HG02571 (cell line): Measurements from ENCODE around the gene CDH13.

ENCODE experiments used
- ATAC-seq: cut with Tn5 transposase; IDR thresholded peaks from one replicate; pipeline ENCODE4 v1.9.1; 2021; ENCODE audit warnings: mild to moderate bottlenecking, moderate library complexity; ENCODE audit not compliant: unreplicated experiment

CDH13 gene

DNA sequence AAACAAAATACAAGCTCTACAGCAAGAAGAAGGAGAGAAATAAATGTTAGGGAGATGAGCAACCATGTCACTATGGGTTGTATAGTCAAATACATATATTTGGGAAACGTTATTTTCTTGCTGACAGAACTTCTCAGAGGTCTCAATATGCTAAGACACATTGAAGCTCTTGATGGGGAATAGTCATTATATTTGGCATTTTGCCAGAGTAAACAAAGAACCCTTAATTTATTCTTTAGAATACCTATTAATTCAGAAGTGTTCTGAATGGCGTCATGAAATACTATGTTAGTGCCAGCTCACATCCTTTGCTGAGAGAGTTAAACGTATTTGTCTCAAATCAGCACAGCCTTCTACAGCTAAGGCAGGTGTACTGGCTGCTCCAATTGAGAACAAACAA lies 458.9 kb downstream of the CDH13 start:
- no peak for ATAC-seq

DNA sequence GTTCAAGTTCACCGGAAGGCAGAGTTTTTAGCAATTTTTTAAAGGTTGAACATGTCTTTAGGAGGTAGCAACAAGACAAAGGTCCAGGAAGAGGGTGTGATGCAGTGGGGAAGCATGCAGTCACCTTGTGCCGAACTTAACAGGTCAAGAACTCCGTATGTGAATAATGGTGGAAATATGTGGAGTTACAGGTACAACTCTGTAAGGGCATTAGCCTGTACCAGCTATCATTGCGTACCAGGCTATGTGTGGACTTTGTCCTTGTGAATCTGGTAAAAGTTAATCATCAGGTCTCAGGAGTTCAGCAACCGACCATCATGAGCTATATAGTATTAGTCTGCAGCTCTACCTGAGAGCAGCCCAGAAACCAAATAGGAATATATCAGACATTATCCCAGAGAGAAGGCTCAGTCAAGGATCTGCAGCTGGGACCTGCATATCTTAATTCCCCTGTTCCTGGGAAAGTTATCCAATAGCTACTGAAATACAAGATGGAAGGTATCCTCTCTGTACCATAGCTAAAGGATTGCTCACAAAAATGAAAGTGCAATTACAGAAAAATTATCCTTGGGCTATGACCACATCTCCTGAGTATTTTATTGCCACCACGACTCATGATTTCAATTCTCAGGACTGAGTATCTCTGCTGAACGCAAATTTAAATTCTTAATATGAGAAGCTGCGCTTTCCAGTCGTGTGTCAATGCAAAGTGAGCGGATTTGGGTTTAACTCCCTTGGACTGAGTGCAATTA lies 469.3 kb downstream of the CDH13 start:
- ATAC-seq = no peak

DNA sequence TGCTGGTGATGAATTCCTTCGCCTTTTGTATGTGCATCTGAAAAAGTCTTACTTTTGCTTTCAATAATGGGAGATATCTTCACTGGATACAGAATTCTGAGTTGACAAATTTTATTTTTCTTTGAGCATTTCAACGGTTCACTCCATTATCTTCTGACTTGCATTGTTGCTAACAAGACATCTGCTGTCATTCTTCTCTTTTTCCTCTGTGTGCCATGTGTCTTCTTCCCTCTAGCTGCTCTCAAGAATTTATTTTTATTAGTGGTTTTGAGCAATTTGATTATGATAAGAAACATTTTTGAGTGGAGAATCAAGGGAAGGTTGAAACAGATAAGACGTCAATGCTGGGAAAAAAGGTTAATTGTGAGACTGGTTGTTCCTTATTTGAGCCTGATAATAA lies 471.8 kb downstream of the CDH13 start:
- no peak for ATAC-seq

DNA sequence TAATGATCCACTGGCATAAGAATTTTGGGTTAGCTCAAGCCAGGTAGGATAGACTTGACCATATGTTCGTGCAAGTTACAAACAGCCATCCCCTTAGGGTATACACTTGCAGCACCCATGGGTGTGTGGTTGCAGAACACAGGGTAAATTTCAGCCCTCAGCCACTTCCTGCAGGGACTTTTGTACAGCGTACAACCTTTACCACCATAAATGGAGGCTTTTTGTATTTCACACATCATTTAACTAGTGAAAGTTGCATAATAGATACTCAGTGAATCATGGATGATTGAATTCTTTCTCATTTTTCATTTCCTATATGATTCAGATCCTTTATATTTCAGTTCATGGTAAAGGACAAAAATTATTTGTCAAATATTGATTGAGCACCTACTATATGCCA lies 473.9 kb downstream of the CDH13 start:
- ATAC-seq = no peak

DNA sequence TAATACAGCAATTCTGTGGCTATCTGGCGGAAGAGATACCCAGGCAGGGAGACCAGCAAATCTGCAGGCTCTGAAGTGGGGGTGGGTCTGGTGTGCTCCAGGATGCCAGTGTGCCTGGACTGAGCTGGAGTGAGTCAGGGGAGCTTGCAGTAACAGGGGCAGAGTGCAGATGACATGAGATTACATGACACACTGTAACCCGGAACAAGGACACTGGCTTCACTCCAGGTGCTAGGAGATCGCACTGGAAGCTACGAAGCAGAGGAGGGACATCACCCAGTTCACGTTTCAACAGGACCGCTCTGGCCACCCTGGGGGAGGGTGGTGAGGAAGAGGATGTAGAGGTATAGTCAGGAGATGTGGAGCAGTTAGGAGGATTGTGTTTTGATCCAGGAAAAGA lies 475.6 kb downstream of the CDH13 start:
- ATAC-seq = no peak

DNA sequence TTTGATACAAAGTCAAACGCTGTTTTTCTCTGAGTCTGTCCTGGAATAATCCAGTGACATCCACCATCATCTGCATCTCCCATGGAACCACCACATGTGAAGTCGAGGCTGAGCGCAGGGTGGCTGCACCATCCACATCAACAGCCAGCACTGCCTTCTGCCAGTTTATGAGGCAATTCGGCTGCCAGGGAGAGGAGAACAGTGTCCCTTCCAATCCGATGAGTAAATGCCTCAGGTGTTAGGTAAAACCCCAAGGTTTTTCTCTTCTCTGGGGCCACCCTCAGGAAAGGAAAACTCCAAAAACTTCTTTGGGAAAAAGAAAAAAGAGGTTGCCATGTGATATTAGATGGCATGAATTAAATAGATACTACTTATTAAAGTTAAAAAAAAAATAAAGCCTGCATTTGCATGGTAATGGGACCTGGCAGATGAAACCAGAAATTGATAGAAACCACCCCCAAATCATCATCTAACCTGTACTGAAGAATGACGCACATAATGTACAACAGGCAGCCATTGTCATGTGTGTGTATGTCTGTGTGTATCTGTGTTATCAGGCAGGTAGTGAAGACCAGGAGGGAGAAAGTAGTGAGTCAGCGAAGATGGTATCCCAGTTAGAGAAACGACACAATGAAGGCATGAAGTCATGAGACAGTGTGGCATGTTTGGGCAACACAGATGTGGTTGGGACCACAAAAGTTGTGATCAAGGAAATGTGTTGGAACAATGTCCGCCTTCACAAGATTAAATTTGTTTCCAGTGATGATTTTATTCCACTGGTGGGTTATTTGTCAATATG lies 478.7 kb downstream of the CDH13 start:
- no peak for ATAC-seq

DNA sequence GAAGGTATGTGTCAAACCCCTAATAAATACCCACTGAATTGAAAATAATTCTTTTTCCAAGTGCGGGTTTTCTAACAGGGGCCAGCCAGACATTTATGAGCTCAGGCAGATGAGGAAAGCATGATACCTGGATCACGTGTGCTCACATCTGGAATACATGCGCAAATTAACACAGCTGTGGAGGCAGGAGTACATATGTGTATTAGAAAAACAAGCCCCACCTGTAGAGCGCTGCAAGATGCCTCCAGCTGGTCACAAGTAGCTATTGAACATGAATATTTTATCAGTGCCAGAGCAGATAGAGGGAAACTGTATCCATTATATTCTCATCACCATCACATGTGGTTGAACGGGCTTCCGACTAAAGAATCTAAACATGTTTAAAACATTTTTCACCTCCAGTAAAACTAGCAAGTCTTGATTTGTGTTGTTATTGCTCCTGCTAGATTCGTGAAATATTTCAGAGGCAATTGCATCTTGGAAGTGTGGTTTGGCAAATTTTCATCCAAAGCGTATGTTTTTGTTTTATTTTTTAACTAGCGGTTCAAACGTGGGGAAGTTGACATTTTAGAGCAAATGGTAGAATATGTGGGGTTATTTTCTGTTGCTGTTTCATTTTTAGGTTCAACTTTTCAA lies 482.8 kb downstream of the CDH13 start:
- ATAC-seq = no peak

DNA sequence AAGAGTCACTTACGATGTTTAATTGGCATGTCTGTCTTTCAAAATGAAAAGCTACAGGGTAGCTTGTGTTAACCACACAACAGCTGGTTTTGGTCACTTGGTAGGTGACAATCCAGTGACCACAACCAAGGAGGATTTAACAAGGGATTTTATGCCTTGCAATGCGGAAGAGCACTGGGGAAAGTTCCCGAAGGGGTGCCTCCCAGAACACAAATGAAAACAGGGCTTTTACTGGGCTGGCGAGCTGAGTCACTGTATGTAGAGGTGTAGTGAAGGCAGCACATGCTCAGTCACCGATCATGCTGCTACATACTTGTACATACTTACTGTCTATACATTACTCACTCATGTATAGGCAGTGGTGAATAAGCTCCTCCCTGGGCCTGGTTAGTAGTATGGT lies 483.5 kb downstream of the CDH13 start:
- ATAC-seq = no peak

DNA sequence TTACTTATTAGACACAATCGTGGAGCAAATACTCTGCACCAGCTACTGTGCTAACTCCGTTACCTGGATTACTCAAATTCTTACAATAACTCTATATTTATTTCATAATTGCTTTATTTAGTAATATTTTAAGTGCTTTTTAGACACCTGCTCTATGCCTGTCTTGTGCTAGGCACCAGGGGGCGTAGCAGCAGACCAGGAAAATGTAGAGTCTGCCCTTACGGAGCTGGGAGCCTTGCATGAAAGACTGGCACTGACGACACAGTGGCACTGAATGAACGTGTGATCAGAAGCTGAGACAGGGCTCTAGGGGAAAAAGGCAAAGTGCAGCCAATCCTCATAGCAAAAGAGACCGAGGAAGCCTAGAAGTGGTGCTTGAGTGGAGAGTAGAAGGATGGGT lies 486.5 kb downstream of the CDH13 start:
- ATAC-seq = no peak

DNA sequence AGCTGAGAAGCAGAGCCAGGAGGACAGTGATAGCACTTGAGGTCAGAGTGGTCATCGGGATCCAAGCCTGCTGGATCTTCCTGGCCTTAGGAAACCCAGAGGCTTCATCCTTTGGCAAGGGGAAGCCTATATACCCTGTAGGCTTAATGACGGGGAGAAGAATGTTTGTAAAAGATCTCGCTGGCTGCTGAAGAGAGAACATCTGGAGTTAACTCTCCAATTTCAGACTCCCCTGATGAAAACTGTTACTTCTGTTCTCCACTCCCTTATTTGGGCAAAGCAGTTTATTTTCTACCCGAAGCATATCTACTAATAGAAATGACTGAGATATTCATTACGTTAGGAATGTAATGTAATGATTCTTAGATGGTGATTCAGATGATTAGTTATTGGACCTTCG lies 487.0 kb downstream of the CDH13 start:
- ATAC-seq = no peak

DNA sequence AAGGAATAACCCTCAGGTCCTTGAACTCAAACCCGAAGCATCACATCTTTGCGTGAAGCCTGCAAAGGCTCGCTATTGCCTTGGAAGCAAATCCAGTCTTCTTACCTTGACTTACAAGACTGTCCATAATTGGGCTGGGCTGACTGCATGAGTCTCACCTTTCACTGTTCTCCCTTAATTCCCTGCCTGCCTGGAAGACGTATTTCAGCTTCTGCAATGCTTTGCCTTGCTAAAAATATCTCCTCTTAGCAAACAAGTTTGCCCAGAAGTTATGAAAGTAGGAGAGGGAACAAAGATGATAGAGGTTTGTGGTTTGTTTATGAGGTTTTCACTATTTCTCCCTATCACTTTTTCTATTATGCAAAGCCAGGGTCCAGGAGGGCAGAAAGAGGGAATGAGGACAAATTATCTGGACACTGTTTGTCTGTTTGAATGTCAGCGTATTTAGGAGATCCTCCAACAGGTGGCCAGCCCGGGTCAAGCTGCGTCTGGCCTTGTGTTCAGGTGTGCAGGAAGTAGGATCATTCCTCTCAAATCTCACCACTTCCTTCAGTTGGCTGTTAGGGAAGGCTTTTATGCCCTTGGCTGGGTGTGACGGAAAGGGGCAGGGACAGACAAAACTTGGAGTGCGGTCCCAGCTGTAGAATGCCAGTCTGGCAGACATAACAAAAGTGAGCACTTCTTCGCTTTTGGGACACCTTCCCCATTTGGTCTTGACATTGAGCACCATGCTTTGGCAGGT lies 488.9 kb downstream of the CDH13 start:
- no peak for ATAC-seq

DNA sequence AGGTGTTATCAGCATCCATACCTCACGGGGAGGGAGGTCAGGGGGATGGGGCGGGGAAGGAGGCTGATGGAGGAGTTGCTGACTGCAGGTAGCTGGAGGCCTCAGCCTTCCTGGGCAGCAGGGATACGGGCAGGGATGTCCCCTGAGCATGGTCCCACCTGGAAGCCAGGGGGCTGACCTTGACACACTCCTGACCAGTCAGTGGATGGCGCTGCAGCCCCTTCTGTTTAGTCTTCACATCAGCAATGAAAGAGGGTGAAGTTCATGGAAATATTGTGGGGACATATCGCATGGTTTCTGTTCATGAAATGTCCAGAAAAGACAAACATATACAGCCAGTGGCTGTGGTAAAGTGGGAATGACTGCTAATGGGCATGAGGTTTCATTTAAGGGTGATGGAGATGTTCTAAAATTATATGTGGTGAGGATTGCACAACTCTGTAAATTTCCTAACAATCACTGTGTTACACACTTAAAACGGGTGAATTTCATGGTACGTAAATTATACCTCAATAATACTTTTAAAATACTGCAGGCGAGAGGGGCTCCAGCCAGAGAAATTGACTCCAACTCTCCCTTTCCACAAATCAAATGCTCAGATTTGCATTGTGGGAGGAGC lies 489.6 kb downstream of the CDH13 start:
- ATAC-seq = no peak

DNA sequence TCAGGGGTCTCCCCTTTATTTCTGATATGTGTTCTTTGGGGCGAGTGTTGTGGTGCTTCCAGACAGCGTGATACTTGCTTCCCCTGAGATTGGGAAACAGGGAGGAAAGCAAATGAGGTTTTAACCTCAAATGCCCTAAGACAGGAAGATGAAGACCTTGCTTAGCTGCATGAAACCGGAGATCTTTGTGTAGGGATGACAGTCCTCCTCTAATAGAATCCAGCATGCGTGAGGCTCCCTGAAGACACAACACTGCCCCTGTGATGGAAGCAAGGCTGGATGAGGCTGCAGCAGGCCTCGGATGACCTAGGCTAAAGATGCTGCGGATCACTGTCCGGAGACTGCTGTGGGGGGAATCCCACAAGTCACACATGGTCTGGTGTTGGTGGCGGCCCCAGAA lies 491.0 kb downstream of the CDH13 start:
- ATAC-seq = no peak

DNA sequence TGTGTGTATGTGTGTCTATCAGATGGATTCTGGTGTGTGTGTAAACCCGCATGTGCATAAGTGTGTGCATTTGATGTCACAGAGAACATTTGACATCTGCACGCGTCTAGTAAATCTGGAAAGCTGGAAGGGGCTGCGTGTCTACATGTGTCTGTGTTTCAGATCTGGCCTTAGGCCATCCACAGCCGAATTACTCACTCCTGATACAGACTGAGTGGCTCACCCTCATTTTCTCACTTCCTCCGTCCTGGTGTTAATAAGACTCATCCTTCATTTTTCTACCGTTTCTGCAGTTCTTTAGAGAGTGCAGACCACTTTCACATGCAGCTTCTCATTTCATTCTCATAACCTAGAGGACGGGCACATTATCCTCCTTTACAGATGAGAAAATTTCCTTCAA lies 491.6 kb downstream of the CDH13 start:
- no peak for ATAC-seq

DNA sequence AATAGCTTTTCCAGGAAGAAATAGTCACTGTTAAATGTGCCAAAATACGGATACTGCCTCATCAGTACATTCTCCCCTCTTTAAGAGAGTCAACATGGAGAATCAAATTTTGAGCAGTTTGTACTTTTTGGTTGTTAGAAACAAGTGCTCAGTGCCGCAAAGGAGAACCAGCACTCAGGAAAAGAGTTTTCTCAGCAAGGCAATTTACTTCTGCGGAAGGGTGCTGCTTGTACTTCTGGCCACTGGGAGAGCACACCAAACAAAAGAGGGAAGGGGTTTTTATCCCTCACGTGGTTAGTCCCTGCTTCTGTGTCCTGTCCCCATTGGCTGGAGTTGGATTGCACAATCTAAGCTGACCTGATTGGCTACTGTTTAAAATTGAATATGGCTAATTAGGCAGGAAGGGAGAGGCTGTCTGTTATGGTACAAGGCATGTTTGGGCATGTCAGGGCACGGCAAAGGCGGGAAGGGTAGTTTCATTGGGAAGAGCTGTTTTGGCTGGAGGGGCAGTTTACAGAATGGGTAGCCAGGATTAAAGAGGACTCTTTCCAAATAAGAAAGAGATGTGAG lies 499.3 kb downstream of the CDH13 start:
- ATAC-seq = no peak

DNA sequence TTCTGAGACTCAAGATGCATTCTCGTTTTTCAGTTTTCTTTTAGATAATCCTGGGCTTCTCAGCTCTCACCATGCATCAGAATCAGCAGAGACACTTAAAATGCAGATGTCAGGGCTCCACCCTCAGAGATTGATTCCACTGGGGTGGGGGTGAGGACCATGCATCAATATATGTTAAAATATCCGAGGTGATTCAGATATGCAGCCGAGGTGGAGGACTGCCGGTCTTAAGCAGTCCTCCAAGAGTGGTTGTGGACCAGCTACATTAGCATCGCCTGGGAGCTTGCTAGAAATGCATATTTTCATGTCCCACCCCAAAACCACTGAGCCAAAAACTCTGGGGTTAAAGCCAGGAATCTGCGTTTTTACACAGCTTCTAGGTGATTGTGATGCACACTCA lies 501.3 kb downstream of the CDH13 start:
- ATAC-seq = no peak

DNA sequence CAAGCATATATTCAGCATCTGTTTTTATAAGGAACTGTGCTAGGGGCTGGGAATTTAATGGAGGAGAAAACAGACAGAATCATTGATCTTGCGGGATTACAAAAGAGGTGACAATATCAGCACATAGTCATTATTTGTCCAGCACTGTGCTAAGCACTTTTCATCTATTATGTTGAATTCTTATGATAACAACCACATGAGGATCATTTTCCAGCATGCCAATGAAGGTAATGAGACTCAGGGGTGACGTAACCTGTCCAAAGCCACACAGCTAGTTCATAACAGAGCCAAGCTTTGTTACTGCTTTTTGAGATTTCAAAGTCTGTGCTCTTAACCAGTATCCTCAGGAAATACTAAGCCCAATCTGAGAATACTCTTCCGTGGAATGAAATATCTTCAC lies 503.3 kb downstream of the CDH13 start:
- ATAC-seq = no peak

DNA sequence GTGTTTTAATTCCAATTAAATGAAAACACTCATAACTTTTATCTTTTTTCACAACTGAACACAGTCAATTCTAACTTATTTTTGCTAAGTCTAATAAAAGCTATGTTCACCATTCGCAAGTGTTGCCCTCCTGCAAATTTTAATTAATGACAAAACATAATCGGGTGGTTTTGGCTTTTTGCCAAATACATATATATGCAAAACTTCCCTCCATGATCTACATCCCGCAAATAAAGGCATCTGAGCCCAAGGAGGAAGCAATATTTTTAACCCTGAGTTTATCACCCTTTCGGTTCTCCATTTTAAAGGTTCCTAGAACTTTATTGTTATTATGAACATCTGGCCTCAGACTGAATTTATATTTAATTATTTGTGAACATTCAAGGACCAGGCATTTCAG lies 507.9 kb downstream of the CDH13 start:
- ATAC-seq = no peak

DNA sequence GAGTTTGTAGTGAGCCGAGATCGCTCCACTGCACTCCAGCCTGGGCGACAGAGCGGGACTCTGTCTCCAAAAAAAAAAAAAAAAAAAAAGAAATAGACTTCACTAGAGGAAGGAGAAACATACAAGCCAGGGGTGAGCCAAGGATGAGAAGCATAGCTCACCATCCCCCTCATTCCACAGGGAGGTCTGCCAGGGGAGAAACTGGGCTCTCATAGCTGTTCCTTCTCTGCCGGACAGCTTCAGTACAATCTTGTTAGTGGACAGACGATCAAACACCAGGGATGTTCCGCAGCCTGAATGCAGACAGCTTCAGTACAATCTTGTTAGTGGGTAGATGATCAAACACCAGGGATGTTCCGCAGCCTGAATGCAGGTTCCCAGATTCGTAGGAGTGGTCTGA lies 509.6 kb downstream of the CDH13 start:
- ATAC-seq = no peak

DNA sequence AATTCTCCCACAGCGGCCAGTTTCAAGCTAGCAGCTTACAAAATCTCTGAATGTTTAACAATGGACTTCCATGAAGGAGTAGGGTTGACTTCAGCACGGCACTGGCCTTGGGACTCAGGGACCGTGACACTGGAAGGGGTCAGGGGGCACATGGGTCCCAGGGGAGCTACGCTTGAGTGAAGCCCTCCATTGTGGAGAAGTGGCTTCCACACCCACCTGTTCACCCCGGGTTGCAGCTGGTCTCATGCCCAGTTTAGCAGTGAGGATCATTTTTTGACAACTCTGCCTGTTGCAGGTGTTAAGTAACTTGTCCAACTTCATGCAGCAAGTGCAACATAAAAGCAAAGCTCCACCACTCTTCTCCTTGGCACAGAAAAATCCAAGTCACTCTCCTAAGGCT lies 510.2 kb downstream of the CDH13 start:
- ATAC-seq = no peak

DNA sequence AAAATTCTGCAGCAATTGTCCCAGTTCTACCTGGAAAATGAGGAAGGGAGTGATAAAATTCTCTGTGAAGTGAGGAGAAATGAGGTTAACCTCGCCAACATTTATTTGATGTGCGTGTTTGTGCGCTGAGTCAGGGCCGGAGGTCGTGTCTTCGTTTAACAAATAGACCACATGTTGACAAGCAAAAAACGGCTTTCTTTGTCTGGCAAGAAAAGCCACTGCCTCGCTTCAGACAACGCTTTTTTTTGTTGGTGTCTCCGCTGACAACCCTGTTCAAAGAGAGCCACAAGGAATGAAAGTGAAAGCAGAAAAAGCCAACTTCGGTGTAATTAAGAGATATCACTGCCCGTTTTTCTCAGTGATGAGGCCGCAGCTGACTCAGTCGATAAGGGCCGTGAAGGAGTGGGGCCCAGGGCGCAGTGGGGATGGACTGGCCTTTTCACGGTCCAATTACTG lies 510.6 kb downstream of the CDH13 start:
- no peak for ATAC-seq
